ENCODE measurements around the gene PEMT.

GRCh38 chr17:17564323-17564722, 27.2 kb downstream of the PEMT start:
- TF ChIP-seq CTCF (IDR thresholded peaks at IDR 0.05; ENCODE audit: low read length) (no peak), EZH2 (optimal IDR thresholded peaks at IDR 0.05; ENCODE audit: low read depth, low read length) (no peak), EZH2phosphoT487 (IDR thresholded peaks at IDR 0.05; ENCODE audit: low read length) (no peak)

All from MM.1S (cell line).